SU-DHL-6 (cell line): ENCODE measurements around the gene GABRQ.
"Not testable (repeated sequence)": the region's sequence is repeated elsewhere in the genome, so short reads cannot be mapped to it uniquely, and the experiment has no call there.

Source experiments
- EZH2phosphoT487 ChIP-seq: fragments of 200-600 bp; sonication (generic), shearing (Covaris generic); conservative IDR thresholded peaks from 2 replicates; pipeline ENCODE4 v1.6.1; 2018; ENCODE audit warnings: mild to moderate bottlenecking, antibody characterized with exemption, low read length, moderate library complexity, mixed read lengths
- TF ChIP-seq, protein P1 (sequence below): fragments of 200-600 bp; sonication (generic); IDR thresholded peaks from one replicate; pipeline ENCODE4 v1.5.1; 2017; ENCODE audit warnings: antibody characterized with exemption, mild to moderate bottlenecking, low read length, moderate library complexity; ENCODE audit not compliant: insufficient read depth, poor library complexity, severe bottlenecking

DNA sequence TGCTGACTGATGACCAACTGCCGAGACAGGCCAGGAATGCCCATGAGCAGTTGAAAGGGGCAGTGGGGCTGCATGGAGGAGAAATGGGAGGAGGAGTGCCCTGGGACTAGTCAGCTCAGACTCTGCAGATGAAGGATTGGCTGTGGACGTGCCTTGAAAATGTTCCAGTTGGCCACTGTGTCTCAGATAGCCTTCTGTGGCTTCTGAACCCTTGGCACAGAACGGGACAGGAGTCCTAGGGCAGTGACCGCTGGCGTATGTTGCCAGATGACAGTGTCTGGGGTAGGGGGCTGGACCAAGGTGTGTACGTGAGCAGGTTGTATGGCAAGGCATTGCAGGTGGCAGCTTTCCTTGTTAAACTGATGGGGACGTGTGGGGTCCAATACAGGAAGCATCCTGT is 68.8 kb downstream of the GABRQ start:
- TF ChIP-seq, protein P1, sequence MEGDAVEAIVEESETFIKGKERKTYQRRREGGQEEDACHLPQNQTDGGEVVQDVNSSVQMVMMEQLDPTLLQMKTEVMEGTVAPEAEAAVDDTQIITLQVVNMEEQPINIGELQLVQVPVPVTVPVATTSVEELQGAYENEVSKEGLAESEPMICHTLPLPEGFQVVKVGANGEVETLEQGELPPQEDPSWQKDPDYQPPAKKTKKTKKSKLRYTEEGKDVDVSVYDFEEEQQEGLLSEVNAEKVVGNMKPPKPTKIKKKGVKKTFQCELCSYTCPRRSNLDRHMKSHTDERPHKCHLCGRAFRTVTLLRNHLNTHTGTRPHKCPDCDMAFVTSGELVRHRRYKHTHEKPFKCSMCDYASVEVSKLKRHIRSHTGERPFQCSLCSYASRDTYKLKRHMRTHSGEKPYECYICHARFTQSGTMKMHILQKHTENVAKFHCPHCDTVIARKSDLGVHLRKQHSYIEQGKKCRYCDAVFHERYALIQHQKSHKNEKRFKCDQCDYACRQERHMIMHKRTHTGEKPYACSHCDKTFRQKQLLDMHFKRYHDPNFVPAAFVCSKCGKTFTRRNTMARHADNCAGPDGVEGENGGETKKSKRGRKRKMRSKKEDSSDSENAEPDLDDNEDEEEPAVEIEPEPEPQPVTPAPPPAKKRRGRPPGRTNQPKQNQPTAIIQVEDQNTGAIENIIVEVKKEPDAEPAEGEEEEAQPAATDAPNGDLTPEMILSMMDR, result not testable (repeated sequence)
- not testable (repeated sequence) for TF ChIP-seq EZH2phosphoT487
